Breast epithelium (tissue), 4 donors: Measurements from ENCODE around the gene PIGB. TPM values are rescaled to one million over a fixed set of nuclear protein-coding genes. Genes with fewer than 3 reads are reported as not detected.

Experiments used
- DNase-seq, 2 donors: peaks; one replicate each; pipeline ENCODE4 v3.0.0-alpha.2; 2019; ENCODE audit warnings: low spot score in 2 of 2
- H3K27ac ChIP-seq, 2 donors: fragments of 200-600 bp; sonication (generic) in 1 of 2; one replicate each; pipeline ENCODE4 v1.5.1; 2016 to 2019; ENCODE audit warnings: mild to moderate bottlenecking in 1 of 2
- H3K27me3 ChIP-seq, 2 donors: fragments of 200-600 bp; sonication (generic) in 1 of 2; one replicate each; pipeline versions ENCODE4 v1.5.1 to v1.6.0; 2017 to 2019; ENCODE audit warnings: control low read depth in 1 of 2, mild to moderate bottlenecking in 1 of 2
- H3K36me3 ChIP-seq: fragments of 200-600 bp; one replicate; pipeline ENCODE4 v1.5.1; 2019
- H3K4me1 ChIP-seq, 2 donors: fragments of 200-600 bp; sonication (generic); one replicate each; pipeline ENCODE4 v1.5.1; 2016 to 2019; ENCODE audit warnings: control low read depth in 1 of 2
- H3K4me3 ChIP-seq, 3 donors: fragments of 200-600 bp; sonication (generic); 1 replicate in 2 of 3; 2 replicates in 1 of 3; pipeline ENCODE4 v1.5.1; 2016 to 2019; ENCODE audit warnings: mild to moderate bottlenecking in 3 of 3, moderate library complexity in 2 of 3
- H3K9me3 ChIP-seq, 2 donors: fragments of 200-600 bp; sonication (generic) in 1 of 2; one replicate each; pipeline ENCODE4 v1.5.1; 2016 to 2019; ENCODE audit warnings: control low read depth in 1 of 2
- POLR2A ChIP-seq: fragments of 450-650 bp; IDR thresholded peaks from one replicate; pipeline ENCODE4 v1.6.1; 2016; ENCODE audit warnings: antibody characterized with exemption, mild to moderate bottlenecking, moderate library complexity
- POLR2AphosphoS5 ChIP-seq, 3 donors: sonication (generic); formaldehyde crosslinking; IDR thresholded peaks; one replicate each; pipeline ENCODE4 v1.6.1; 2017; ENCODE audit warnings: antibody characterized with exemption in 3 of 3
- intact Hi-C: fragments of 100-400 bp; cut with DNase I; formaldehyde crosslinking; loops from one replicate; pipeline ENCODE4 v1.15.1; 2023; ENCODE audit warnings: low total_unique reads
- total RNA-seq, 3 donors: library from RNA; depleted of rRNA; stranded (reverse); fragments of >200 nt; gene quantifications; one replicate each; pipeline ENCODE4 v1.1.0, GENCODE V29; 2016
- TF ChIP-seq, protein P1 (sequence below), 3 donors: fragments of 450-650 bp; IDR thresholded peaks; one replicate each; pipeline ENCODE4 v1.5.1; 2016 to 2017; ENCODE audit warnings: antibody characterized with exemption in 3 of 3, mild to moderate bottlenecking in 3 of 3, moderate library complexity in 3 of 3

Gene PIGB
- total RNA-seq, 3 donors from 2014 or later, result 11.0 to 18.1 (median 11.5) TPM

DNA sequence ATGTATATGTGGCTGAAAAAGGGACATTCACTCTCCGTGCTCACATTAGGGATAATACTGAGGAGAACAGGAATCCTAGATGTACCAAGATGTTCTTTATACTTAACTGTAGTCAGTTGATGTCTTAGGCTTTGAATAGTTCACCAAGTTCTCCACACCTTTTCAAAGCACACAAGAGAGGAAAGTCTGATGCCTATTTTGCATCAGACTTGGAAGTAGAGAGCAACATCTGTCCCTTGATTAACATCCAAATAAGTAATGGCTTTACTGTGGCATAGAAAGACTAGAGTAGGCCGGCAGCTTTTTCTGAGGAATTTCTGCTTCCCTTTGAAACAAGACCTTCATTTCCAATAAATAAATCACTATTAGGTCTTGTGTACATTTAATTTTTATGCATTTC is 34.0 kb downstream of the PIGB start:
- Histone ChIP-seq H3K27ac (no peak overlapping the region), H3K27me3 (no peaks in the 10 kb centered on the region), H3K36me3 (no peaks in the 10 kb centered on the region), H3K9me3 (no peaks in the 10 kb centered on the region), H3K4me1 (no peaks in the 10 kb centered on the region), H3K4me3 (no peak overlapping the region)
- DNase-seq, result no peak
- TF ChIP-seq POLR2A, result no peak
- intact Hi-C loops, result no loop called here

DNA sequence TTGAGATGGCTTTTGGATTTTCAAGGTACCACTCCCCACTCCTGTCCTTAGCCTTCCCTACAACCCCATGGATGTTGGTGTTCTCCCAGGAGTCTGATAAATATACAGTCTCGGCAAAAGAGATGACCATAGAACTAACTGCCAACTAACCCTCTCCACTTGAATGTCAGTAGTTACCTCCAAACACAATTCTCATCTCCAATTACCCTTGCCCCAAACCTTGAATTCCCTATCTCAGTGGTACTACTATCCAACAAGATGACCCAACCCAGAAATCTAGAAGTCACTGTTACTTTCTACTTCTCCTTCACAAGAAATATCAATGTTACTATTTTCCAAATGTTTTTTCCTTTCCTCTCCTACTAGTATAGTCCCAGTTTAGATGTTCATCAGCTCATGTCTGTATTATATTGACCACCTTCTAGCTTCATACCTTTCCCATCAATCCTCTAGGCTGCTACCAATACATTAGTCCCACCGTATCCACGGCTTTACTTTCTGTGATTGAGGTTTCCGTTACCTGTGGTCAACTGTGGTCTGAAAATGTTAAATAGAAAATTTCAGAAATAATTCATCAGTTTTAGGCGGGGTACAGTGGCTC is 38.1 kb downstream of the PIGB start:
- Histone ChIP-seq H3K4me3 (no peak overlapping the region), H3K27ac (no peak overlapping the region), H3K36me3 (no peaks in the 10 kb centered on the region), H3K27me3 (no peaks in the 10 kb centered on the region), H3K4me1 (no peaks in the 10 kb centered on the region), H3K9me3 (no peaks in the 10 kb centered on the region)
- DNase-seq, result no peak
- intact Hi-C loops, result no loop called here
- TF ChIP-seq, protein P1, sequence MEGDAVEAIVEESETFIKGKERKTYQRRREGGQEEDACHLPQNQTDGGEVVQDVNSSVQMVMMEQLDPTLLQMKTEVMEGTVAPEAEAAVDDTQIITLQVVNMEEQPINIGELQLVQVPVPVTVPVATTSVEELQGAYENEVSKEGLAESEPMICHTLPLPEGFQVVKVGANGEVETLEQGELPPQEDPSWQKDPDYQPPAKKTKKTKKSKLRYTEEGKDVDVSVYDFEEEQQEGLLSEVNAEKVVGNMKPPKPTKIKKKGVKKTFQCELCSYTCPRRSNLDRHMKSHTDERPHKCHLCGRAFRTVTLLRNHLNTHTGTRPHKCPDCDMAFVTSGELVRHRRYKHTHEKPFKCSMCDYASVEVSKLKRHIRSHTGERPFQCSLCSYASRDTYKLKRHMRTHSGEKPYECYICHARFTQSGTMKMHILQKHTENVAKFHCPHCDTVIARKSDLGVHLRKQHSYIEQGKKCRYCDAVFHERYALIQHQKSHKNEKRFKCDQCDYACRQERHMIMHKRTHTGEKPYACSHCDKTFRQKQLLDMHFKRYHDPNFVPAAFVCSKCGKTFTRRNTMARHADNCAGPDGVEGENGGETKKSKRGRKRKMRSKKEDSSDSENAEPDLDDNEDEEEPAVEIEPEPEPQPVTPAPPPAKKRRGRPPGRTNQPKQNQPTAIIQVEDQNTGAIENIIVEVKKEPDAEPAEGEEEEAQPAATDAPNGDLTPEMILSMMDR (IDR thresholded peaks at IDR 0.05), result no peak
- TF ChIP-seq POLR2AphosphoS5 (IDR thresholded peaks at IDR 0.05) (no peak), POLR2A (no peak)

DNA sequence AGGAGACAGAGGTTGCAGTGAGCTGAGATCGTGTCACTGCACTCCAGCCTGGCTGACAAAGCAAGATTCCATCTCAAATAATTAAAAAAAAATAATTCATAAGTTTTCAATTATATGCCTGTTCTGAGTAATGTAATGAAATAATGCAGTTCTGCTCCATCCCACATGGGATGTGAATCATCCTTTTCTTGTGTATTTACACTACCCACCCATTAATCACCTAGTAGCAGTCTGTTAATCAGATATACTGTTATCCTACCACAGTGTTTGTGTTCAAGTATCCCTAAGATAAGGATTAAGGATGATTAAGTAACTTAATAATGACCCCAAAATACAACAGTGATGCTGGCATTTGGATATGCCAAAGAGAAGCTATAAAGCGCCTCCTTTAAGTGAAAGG is 38.8 kb downstream of the PIGB start:
- no peaks in the 10 kb centered on the region for H3K36me3 ChIP-seq
- no peak for TF ChIP-seq POLR2A
- TF ChIP-seq POLR2AphosphoS5 (IDR thresholded peaks at IDR 0.05), result no peak
- TF ChIP-seq, protein P1 (IDR thresholded peaks at IDR 0.05), result no peak
- intact Hi-C loops, result no loop called here

DNA sequence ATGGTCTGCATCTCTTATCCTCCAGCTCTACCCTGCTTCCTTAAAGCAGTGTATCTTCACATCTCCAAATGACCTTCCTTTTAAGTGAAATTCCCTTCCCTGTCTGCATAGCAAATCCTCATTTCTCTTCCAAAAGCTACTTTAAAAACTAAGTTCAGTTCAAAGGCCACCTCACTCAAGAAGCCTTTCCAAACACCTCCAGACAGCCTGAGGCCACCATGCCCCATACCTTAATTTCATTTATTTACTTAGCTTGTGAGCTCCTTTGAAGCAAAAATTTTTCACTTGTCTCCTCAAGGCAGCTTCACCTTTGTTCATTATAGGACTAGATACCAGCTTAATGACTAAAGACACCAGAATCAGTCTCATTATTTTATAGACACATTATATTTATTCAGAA is 39.4 kb downstream of the PIGB start:
- Histone ChIP-seq H3K27me3 (no peaks in the 10 kb centered on the region), H3K4me3 (no peak overlapping the region), H3K4me1 (no peaks in the 10 kb centered on the region), H3K36me3 (no peaks in the 10 kb centered on the region), H3K27ac (no peak overlapping the region), H3K9me3 (no peaks in the 10 kb centered on the region)
- TF ChIP-seq POLR2A (no peak), POLR2AphosphoS5 (IDR thresholded peaks at IDR 0.05) (no peak)
- TF ChIP-seq, protein P1 (IDR thresholded peaks at IDR 0.05), result no peak
- intact Hi-C loops, result no loop called here
- DNase-seq, result no peak

More for the DNA sequence above, 38.8 kb downstream of the PIGB start:
- no peak for DNase-seq
- Histone ChIP-seq H3K4me3 (no peak overlapping the region), H3K27ac (no peak overlapping the region), H3K4me1 (no peaks in the 10 kb centered on the region), H3K9me3 (no peaks in the 10 kb centered on the region), H3K27me3 (no peaks in the 10 kb centered on the region)

DNA sequence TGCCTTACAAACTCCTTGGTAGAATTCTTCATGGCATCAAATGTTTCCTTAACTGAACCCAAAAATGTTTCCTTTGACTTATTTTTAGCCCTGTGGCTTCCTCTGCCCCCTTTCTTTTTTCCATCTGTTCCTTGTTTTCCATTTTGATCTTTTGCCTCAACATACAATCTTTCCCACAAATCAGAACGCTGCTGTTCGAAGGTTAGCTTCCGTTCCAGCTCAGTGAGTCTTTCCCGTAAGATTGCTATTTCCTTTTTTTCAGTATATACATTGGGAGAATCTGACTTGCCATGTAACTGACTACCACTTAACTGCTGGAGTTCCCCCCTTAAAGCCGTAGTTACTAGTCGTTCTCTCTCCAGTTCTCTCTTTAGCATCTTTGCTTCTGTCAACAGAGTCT is 41.2 kb downstream of the PIGB start:
- no peak for DNase-seq

More for the DNA sequence above, 41.2 kb downstream of the PIGB start:
- H3K4me3 ChIP-seq, result no peak overlapping the region
- no peaks in the 10 kb centered on the region for H3K9me3 ChIP-seq
- intact Hi-C loops, result no loop called here
- H3K27me3 ChIP-seq, result no peaks in the 10 kb centered on the region
- no peaks in the 10 kb centered on the region for H3K4me1 ChIP-seq
- H3K36me3 ChIP-seq, result peaks cover 3% of the 10 kb centered on the region
- H3K27ac ChIP-seq, result no peak overlapping the region
- TF ChIP-seq POLR2A (no peak), POLR2AphosphoS5 (IDR thresholded peaks at IDR 0.05) (no peak)
- TF ChIP-seq, protein P1 (IDR thresholded peaks at IDR 0.05), result no peak
